ENCODE data around the gene DLEU7. TPM values are rescaled to one million over a fixed set of nuclear protein-coding genes. Genes with fewer than 3 reads are reported as not detected.

Gene DLEU7
- total and polyA plus RNA-seq, 9 of the 15 experiments (the other 6 are each of a cell fraction or from before 2014, with no cell fraction given) = 0.03 to 0.06 TPM; not detected in 7

GRCh38 chr13:50864492-50864891 lies 21.0 kb upstream of the DLEU7 start:
- FAIRE-seq = no peak
- no peak for DNase-seq (ENCODE audit: extremely low read depth in 1 of 4, low spot score in 3 of 4)
- Histone ChIP-seq H4K20me1 (replicated peaks; ENCODE audit: control insufficient read depth, insufficient read depth, low read length) (no peaks in the 10 kb centered on the region), H3K9ac (ENCODE audit: insufficient read depth in 1 of 2, low read depth in 2 of 2, low read length in 2 of 2) (no peak overlapping the region), H3K27me3 (ENCODE audit: control insufficient read depth in 2 of 2, insufficient read depth in 2 of 2, low read length in 2 of 2) (peaks cover 0 to 12% of the 10 kb centered on the region in 2 experiments; a peak in 3 of 5 replicates), H3K36me3 (ENCODE audit: control insufficient read depth, insufficient read depth, low read length) (no peaks in the 10 kb centered on the region), H3K4me3 (no peak overlapping the region), H2AFZ (ENCODE audit: low read depth, low read length) (no peak overlapping the region), H3K9me3 (replicated peaks; ENCODE audit: control insufficient read depth, insufficient read depth, low read depth, low read length) (no peaks in the 10 kb centered on the region), H3K4me1 (replicated peaks in 1 of 2; ENCODE audit: control insufficient read depth in 2 of 2, insufficient read depth in 2 of 2, low read length in 2 of 2) (no peaks in the 10 kb centered on the region), H3K4me2 (ENCODE audit: insufficient read depth, low read length) (no peak overlapping the region), H3K9me1 (ENCODE audit: control insufficient read depth, insufficient read depth, low read length) (no peaks in the 10 kb centered on the region), H3K79me2 (ENCODE audit: control insufficient read depth, insufficient read depth, low read length) (no peaks in the 10 kb centered on the region), H3K27ac (ENCODE audit: extremely low read depth, low read depth, low read length) (no peak overlapping the region)
- in situ Hi-C loops (cut with MboI) = no loop called here
- no TSS peak for BruUV-seq (replicated peaks)
- ChIA-PET POLR2A (interaction anchor here (0.9 kb wide), 1 partner anchor 47 kb away, joined by 3 read pairs; no protein-coding TSS in a partner anchor), CTCF (ENCODE audit: low intra/inter-chr PET ratio) (no interaction called here)
- intact Hi-C loops (cut with micrococcal nuclease) = no loop called here
- TF ChIP-seq DACH1 (IDR thresholded peaks at IDR 0.05; ENCODE audit: partially characterized antibody) = no peak
- no peak for TF ChIP-seq CHD2 (IDR thresholded peaks at IDR 0.05; ENCODE audit: low read depth, low read length)
- no peak for TF ChIP-seq HSF4 (CRISPR knock-in tag; IDR thresholded peaks at IDR 0.05; ENCODE audit: borderline replicate concordance)
- no peak for TF ChIP-seq USF2 (CRISPR knock-in tag; IDR thresholded peaks at IDR 0.05)
- no peak for TF ChIP-seq HINFP (tag; conservative IDR thresholded peaks at IDR 0.05; ENCODE audit: low read depth)
- no peak for TF ChIP-seq DNMT1 (IDR thresholded peaks at IDR 0.05)
- TF ChIP-seq SNRNP70 (optimal IDR thresholded peaks at IDR 0.05; ENCODE audit: low read depth, low read length) = no peak
- no peak for TF ChIP-seq CTBP1 (IDR thresholded peaks at IDR 0.05; ENCODE audit: borderline replicate concordance)
- 0% methylated on average over 1 of the region's 1 CpG for WGBS (ENCODE audit: insufficient coverage, low coverage, missing lambda C conversion rate)
- ATAC-seq = no peak

Measured in K562 (cell line).